Stomach (tissue), 9 donors: ENCODE measurements around the gene SGIP1. TPM values are rescaled to one million over a fixed set of nuclear protein-coding genes. Genes with fewer than 3 reads are reported as not detected.

Source experiments
- DNase-seq, 2 donors: peaks; one replicate each; pipeline versions ENCODE4 v3.0.0 to v3.0.0-alpha.2; 2013 to 2019
- H3K27ac ChIP-seq, 5 donors: fragments of 200-600 bp in 4 of 5; sonication (generic) in 4 of 5; one replicate each; pipeline ENCODE4 v1.5.1; 2013 to 2019; ENCODE audit warnings: mild to moderate bottlenecking in 1 of 5, moderate library complexity in 1 of 5
- H3K27me3 ChIP-seq, 3 donors: fragments of 200-600 bp; sonication (generic); one replicate each; pipeline ENCODE4 v1.5.1; 2017 to 2019; ENCODE audit warnings: mixed run types in 1 of 3
- H3K36me3 ChIP-seq, 4 donors: fragments of 200-600 bp; sonication (generic); 1 replicate in 3 of 4; 2 replicates in 1 of 4; pipeline ENCODE4 v1.5.1; 2016 to 2019
- H3K4me1 ChIP-seq, 4 donors: fragments of 200-600 bp; sonication (generic); one replicate each; pipeline ENCODE4 v1.5.1; 2016 to 2019
- H3K4me3 ChIP-seq, 4 donors: fragments of 200-600 bp; sonication (generic) in 3 of 4; one replicate each; pipeline ENCODE4 v1.5.1; 2016 to 2019; ENCODE audit warnings: mild to moderate bottlenecking in 1 of 4
- H3K9me3 ChIP-seq, 4 donors: fragments of 200-600 bp; sonication (generic); one replicate each; pipeline ENCODE4 v1.5.1; 2016 to 2019
- EP300 ChIP-seq: sonication (generic); formaldehyde crosslinking; IDR thresholded peaks from one replicate; pipeline ENCODE4 v1.6.1; 2017; ENCODE audit warnings: antibody characterized with exemption
- POLR2A ChIP-seq, 4 donors: fragments of 450-650 bp; IDR thresholded peaks; one replicate each; pipeline ENCODE4 v1.6.1; 2016; ENCODE audit warnings: antibody characterized with exemption in 4 of 4, control low read depth in 2 of 4, mild to moderate bottlenecking in 1 of 4, moderate library complexity in 1 of 4
- POLR2AphosphoS5 ChIP-seq, 3 donors: sonication (generic); formaldehyde crosslinking; IDR thresholded peaks; one replicate each; pipeline ENCODE4 v1.6.1; 2016; ENCODE audit warnings: antibody characterized with exemption in 3 of 3
- WGBS, 5 donors: extraction: QIAGEN DNeasy Blood & Tissue Kit in 3 of 5; methylation state at CpG; one replicate each; pipeline versions ENCODE4 v1.1.5 to v1.1.7; 2013 to 2018; 5-methylcytosine and 5-hydroxymethylcytosine counted together
- intact Hi-C: fragments of 100-400 bp; cut with DNase I; formaldehyde crosslinking; loops from one replicate; pipeline ENCODE4 v1.15.1; 2023; ENCODE audit warnings: low total_unique reads
- polyA plus RNA-seq, 3 donors: library from polyadenylated mRNA; stranded (reverse); fragments of 200-250 nt; gene quantifications; one replicate each; pipeline ENCODE4 v1.2.3, GENCODE V29; 2013
- total RNA-seq, 5 donors: library from RNA; depleted of rRNA; stranded (reverse); fragments of >200 nt; gene quantifications; one replicate each; pipeline versions ENCODE4 v1.1.0 to v1.2.3, GENCODE V29; 2014 to 2016
- TF ChIP-seq, protein P1 (sequence below), 7 experiments: fragments of 450-650 bp in 4 of 7; fragments of 200-600 bp in 3 of 7; sonication (generic) in 3 of 7; IDR thresholded peaks; one replicate each; pipeline ENCODE4 v1.5.1; 2016 to 2019; ENCODE audit warnings: antibody characterized with exemption in 7 of 7, control low read depth in 2 of 7, mild to moderate bottlenecking in 1 of 7
- donor health status: healthy with polysubstance abuse.
- donor health status: Bipolar disorder and iron deficiency.
- donor health status: healthy.

The SGIP1 gene
- total and polyA plus RNA-seq, 8 donors, result 1.2 to 44.9 (median 3.0) TPM; not detected in 1

DNA sequence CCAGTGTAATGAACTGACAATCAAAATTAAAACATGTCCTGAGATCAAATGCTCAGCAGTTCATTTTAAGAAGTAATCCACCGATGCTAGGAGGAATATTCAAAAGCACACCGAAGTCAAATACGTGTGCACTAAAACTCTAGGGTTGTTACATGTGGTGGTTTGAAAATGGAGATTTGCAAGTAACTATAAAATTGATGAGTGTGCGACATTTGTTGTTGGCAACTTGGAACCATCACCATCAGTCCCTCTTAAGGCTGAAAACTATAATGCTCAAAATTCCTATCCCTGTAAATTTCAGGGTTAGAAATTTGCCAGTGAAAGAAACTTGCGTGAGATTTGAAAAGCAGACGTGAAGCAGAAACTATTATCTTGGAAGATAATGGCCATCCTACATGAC, 13.3 kb upstream of the SGIP1 start:
- no peak overlapping the region for H3K4me3 ChIP-seq
- H3K36me3 ChIP-seq, result no peaks in the 10 kb centered on the region
- no peak overlapping the region for H3K27ac ChIP-seq
- WGBS, 5 donors, result 79 to 90% (median 86%) methylated on average over 6 of the region's 6 CpGs
- DNase-seq, result no peak
- H3K27me3 ChIP-seq, result no peaks in the 10 kb centered on the region
- TF ChIP-seq POLR2A (IDR thresholded peaks at IDR 0.05), result no peak
- TF ChIP-seq, protein P1, sequence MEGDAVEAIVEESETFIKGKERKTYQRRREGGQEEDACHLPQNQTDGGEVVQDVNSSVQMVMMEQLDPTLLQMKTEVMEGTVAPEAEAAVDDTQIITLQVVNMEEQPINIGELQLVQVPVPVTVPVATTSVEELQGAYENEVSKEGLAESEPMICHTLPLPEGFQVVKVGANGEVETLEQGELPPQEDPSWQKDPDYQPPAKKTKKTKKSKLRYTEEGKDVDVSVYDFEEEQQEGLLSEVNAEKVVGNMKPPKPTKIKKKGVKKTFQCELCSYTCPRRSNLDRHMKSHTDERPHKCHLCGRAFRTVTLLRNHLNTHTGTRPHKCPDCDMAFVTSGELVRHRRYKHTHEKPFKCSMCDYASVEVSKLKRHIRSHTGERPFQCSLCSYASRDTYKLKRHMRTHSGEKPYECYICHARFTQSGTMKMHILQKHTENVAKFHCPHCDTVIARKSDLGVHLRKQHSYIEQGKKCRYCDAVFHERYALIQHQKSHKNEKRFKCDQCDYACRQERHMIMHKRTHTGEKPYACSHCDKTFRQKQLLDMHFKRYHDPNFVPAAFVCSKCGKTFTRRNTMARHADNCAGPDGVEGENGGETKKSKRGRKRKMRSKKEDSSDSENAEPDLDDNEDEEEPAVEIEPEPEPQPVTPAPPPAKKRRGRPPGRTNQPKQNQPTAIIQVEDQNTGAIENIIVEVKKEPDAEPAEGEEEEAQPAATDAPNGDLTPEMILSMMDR (IDR thresholded peaks at IDR 0.05), result no peak
- no peak for TF ChIP-seq POLR2AphosphoS5 (IDR thresholded peaks at IDR 0.05)
- H3K9me3 ChIP-seq, result no peaks in the 10 kb centered on the region
- intact Hi-C loops, result no loop called here
- H3K4me1 ChIP-seq, result no peaks in the 10 kb centered on the region

DNA sequence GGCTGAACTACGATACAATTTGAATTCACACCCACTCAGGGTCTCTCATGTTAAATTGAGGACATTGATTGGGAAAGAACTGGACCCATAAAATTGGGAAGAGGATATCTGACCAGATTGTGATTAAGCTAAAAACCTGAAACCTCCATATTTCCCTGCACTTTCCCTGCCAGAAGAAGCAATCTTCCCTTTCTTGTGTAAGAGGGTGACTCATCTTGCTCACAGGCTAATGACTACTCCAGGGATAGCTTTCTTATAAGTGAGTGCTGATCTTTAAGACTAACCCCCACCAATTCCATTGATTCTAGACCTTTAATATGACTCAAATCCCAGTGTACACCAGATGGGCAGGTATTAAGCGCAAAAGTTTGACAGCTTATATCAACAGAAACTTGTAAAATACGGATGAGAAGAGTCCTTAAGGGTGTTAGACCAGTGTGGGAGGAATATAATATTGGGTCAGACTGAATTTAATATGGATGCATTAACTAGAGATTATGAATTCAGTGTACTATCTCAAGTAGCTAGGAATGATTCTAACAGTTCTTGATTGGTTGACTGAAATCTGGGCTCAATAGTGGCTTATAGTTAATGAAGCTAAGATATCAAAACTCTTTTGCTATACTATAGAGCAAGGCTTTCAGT, 12.1 kb upstream of the SGIP1 start:
- no peaks in the 10 kb centered on the region for H3K36me3 ChIP-seq
- DNase-seq, result no peak
- no peaks in the 10 kb centered on the region for H3K4me1 ChIP-seq
- H3K27ac ChIP-seq, result no peak overlapping the region
- H3K27me3 ChIP-seq, result no peaks in the 10 kb centered on the region
- TF ChIP-seq EP300, result no peak
- H3K9me3 ChIP-seq, result no peaks in the 10 kb centered on the region
- no peak overlapping the region for H3K4me3 ChIP-seq
- 86 to 94% (median 92%) methylated on average over 3 of the region's 3 CpGs for WGBS, 5 donors
- intact Hi-C loops, result no loop called here

DNA sequence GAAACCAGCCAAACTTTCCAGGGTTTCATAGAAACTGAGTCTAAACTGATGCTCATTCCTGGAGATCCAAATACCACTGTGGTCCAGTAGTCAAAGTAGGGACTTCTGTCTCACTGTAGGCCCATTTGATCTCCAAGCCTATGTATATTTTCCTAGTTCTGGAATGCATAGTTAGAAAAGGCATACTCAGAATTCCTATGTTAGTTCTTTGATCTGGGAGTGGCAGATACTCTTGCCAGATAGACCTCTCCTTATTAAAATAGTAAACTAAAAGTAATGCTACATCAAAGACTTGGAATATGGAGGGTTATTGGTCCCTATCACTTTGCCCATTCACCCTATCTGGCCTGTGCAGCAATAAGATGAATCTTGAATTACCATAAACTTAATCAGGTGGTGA, 10.4 kb upstream of the SGIP1 start:
- Histone ChIP-seq H3K4me3 (no peak overlapping the region), H3K27me3 (no peaks in the 10 kb centered on the region), H3K36me3 (no peaks in the 10 kb centered on the region), H3K27ac (no peak overlapping the region), H3K9me3 (no peaks in the 10 kb centered on the region), H3K4me1 (no peaks in the 10 kb centered on the region)
- TF ChIP-seq POLR2AphosphoS5 (IDR thresholded peaks at IDR 0.05) (no peak), EP300 (no peak)
- DNase-seq, result no peak
- intact Hi-C loops, result no loop called here

DNA sequence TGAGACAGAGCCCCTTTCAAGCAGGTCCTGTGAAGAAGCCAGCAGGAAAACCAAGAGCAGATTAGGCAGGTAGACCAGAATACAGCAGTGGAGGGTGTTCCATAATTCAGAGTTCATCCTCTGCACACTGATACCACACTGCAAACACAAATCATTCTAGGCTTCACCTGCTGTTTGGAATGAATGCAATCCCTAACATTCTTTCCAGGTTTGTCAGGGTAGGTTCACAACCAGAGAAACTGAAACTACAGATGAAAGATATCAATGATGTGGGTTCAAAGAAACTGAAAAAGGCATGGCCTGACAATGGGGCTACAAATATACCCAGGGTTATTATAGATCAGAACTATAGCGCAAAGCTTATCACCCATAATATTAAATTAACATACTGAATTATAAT, 8.9 kb upstream of the SGIP1 start:
- no peak for TF ChIP-seq POLR2AphosphoS5 (IDR thresholded peaks at IDR 0.05)
- TF ChIP-seq EP300, result no peak
- TF ChIP-seq, protein P1 (IDR thresholded peaks at IDR 0.05), result no peak
- TF ChIP-seq POLR2A (IDR thresholded peaks at IDR 0.05), result no peak
- Histone ChIP-seq H3K4me1 (no peaks in the 10 kb centered on the region), H3K4me3 (no peak overlapping the region), H3K9me3 (no peaks in the 10 kb centered on the region), H3K36me3 (no peaks in the 10 kb centered on the region), H3K27me3 (no peaks in the 10 kb centered on the region), H3K27ac (no peak overlapping the region)
- DNase-seq, result no peak
- intact Hi-C loops, result no loop called here
- WGBS, 5 donors, result 85 to 97% (median 94%) methylated on average over 1 of the region's 1 CpG

DNA sequence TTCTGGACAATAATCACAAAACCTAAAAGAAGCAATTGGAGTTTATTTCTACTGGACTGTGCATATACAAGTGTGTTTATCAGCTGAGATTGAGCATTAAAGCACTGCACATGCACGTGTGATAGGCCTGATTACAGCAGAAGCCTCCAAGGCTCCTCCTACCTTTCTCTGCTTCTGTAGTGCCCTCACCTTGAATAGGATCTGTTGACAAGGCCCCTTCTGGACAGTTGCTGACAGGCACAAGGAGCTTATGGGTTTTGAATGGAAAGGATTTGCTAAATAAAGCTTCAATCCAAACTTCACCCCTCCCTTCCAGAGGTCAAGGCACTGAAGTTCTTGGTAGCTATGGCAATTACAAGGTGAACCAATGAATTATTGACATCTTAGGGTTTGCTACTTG, 7.9 kb upstream of the SGIP1 start:
- no peak overlapping the region for H3K4me3 ChIP-seq
- WGBS, 5 donors, result 19 to 55% (median 35%) methylated on average over 1 of the region's 1 CpG
- no peaks in the 10 kb centered on the region for H3K9me3 ChIP-seq
- no peaks in the 10 kb centered on the region for H3K36me3 ChIP-seq
- H3K4me1 ChIP-seq, result no peaks in the 10 kb centered on the region
- no peak overlapping the region for H3K27ac ChIP-seq
- no peak for TF ChIP-seq POLR2A (IDR thresholded peaks at IDR 0.05)
- TF ChIP-seq, protein P1 (IDR thresholded peaks at IDR 0.05), result no peak
- TF ChIP-seq POLR2AphosphoS5 (IDR thresholded peaks at IDR 0.05), result no peak
- no peak for TF ChIP-seq EP300
- no peak for DNase-seq
- intact Hi-C loops, result no loop called here
- H3K27me3 ChIP-seq, result no peaks in the 10 kb centered on the region
